ENCODE data around the gene TRMU.
"Not testable (repeated sequence)": the region's sequence is repeated elsewhere in the genome, so short reads cannot be mapped to it uniquely, and the experiment has no call there.

Gene TRMU

GRCh38 chr22:46300491-46300890, 35.0 kb upstream of the TRMU start:
- no peak for DNase-seq

- no peak for DNase-seq
Measured at GRCh38 chr22:46303347-46303965, 32.1 kb upstream of the TRMU start.

GRCh38 chr22:46308283-46308988, 27.1 kb upstream of the TRMU start:
- no peak for DNase-seq

- no peak for DNase-seq
Measured at GRCh38 chr22:46309526-46310085, 25.9 kb upstream of the TRMU start.

GRCh38 chr22:46312056-46312455, 23.5 kb upstream of the TRMU start:
- no peak for DNase-seq

GRCh38 chr22:46312848-46313247, 22.7 kb upstream of the TRMU start:
- not testable (repeated sequence) for DNase-seq

GRCh38 chr22:46315976-46316375, 19.5 kb upstream of the TRMU start:
- DNase-seq = no peak

GRCh38 chr22:46317646-46318045, 17.9 kb upstream of the TRMU start:
- DNase-seq = no peak

GRCh38 chr22:46318576-46318975, 16.9 kb upstream of the TRMU start:
- no peak for DNase-seq

GRCh38 chr22:46319319-46319718, 16.2 kb upstream of the TRMU start:
- no peak for DNase-seq

- no peak for DNase-seq
Measured at GRCh38 chr22:46320166-46320710, 15.3 kb upstream of the TRMU start.

GRCh38 chr22:46320716-46321386, 14.7 kb upstream of the TRMU start:
- DNase-seq = no peak

- no peak for DNase-seq
Measured at GRCh38 chr22:46322711-46323110, 12.8 kb upstream of the TRMU start.

GRCh38 chr22:46323162-46323561, 12.4 kb upstream of the TRMU start:
- no peak for DNase-seq

- no peak for DNase-seq
Measured at GRCh38 chr22:46326066-46326680, 9.3 kb upstream of the TRMU start.

GRCh38 chr22:46327691-46328465, 7.6 kb upstream of the TRMU start:
- DNase-seq = no peak

- no peak for DNase-seq
Measured at GRCh38 chr22:46328797-46329196, 6.7 kb upstream of the TRMU start.

GRCh38 chr22:46329616-46330015, 5.9 kb upstream of the TRMU start:
- no peak for DNase-seq

- no peak for DNase-seq
Measured at GRCh38 chr22:46330426-46330825, 5.1 kb upstream of the TRMU start.

- no peak for DNase-seq
Measured at GRCh38 chr22:46331496-46331895, 4.0 kb upstream of the TRMU start.

- DNase-seq = no peak
Measured at GRCh38 chr22:46336119-46337078, 885 bp downstream of the TRMU start.

Data from CD4-positive, alpha-beta T cell treated with Interleukin-21 for 1 hour (primary cell).